HG02571 (cell line): ENCODE results near the gene HNRNPA3.
"Not testable (repeated sequence)": the region's sequence is repeated elsewhere in the genome, so short reads cannot be mapped to it uniquely, and the experiment has no call there.

Source experiments
- ATAC-seq: cut with Tn5 transposase; IDR thresholded peaks from one replicate; pipeline ENCODE4 v1.9.1; 2021; ENCODE audit warnings: mild to moderate bottlenecking, moderate library complexity; ENCODE audit not compliant: unreplicated experiment

HNRNPA3 gene

GRCh38 chr2:177232098-177232704 lies 19.6 kb downstream of the HNRNPA3 start:
- ATAC-seq = no peak

GRCh38 chr2:177234267-177234666 lies 21.7 kb downstream of the HNRNPA3 start:
- no peak for ATAC-seq

- no peak for ATAC-seq
These were observed 23.4 kb downstream of the HNRNPA3 start for GRCh38 chr2:177235855-177236437.

- ATAC-seq = no peak
These were observed 25.3 kb downstream of the HNRNPA3 start for GRCh38 chr2:177237932-177238331.

GRCh38 chr2:177239053-177239452 lies 26.5 kb downstream of the HNRNPA3 start:
- ATAC-seq = no peak

GRCh38 chr2:177239932-177240630 lies 27.5 kb downstream of the HNRNPA3 start:
- no peak for ATAC-seq

- ATAC-seq = no peak
These were observed 29.1 kb downstream of the HNRNPA3 start for GRCh38 chr2:177241711-177242120.

GRCh38 chr2:177242121-177242987 lies 29.8 kb downstream of the HNRNPA3 start:
- no peak for ATAC-seq

GRCh38 chr2:177243073-177243472 lies 30.5 kb downstream of the HNRNPA3 start:
- ATAC-seq = no peak

- ATAC-seq = no peak
These were observed 30.9 kb downstream of the HNRNPA3 start for GRCh38 chr2:177243476-177243875.

GRCh38 chr2:177244244-177244771 lies 31.7 kb downstream of the HNRNPA3 start:
- no peak for ATAC-seq

GRCh38 chr2:177245010-177245422 lies 32.4 kb downstream of the HNRNPA3 start:
- ATAC-seq = no peak

GRCh38 chr2:177246000-177246399 lies 33.4 kb downstream of the HNRNPA3 start:
- ATAC-seq = no peak

GRCh38 chr2:177246523-177247030 lies 34.0 kb downstream of the HNRNPA3 start:
- ATAC-seq = not testable (repeated sequence)

- no peak for ATAC-seq
These were observed 35.2 kb downstream of the HNRNPA3 start for GRCh38 chr2:177247693-177248262.

GRCh38 chr2:177249038-177249437 lies 36.4 kb downstream of the HNRNPA3 start:
- ATAC-seq = no peak

- no peak for ATAC-seq
These were observed 37.9 kb downstream of the HNRNPA3 start for GRCh38 chr2:177250461-177250860.

- no peak for ATAC-seq
These were observed 38.6 kb downstream of the HNRNPA3 start for GRCh38 chr2:177251165-177251542.

GRCh38 chr2:177252808-177253531 lies 40.4 kb downstream of the HNRNPA3 start:
- no peak for ATAC-seq

- no peak for ATAC-seq
These were observed 41.1 kb downstream of the HNRNPA3 start for GRCh38 chr2:177253704-177254103.
